Dermis blood vessel endothelial cell (primary cell): Measurements from ENCODE around the gene PLA2G5. TPM values are rescaled to one million over a fixed set of nuclear protein-coding genes. Genes with fewer than 3 reads are reported as not detected.
"Not testable (repeated sequence)": the region's sequence is repeated elsewhere in the genome, so short reads cannot be mapped to it uniquely, and the experiment has no call there.

Experiments used
- DNase-seq: peaks from one replicate; pipeline ENCODE4 v3.0.0; 2010
- total RNA-seq: library from RNA; depleted of rRNA; stranded (reverse); fragments of >200 nt; gene quantifications from 2 replicates; pipeline ENCODE4 v1.2.3, GENCODE V29; 2014

The PLA2G5 gene
- total RNA-seq = not detected in 2 replicates

DNA sequence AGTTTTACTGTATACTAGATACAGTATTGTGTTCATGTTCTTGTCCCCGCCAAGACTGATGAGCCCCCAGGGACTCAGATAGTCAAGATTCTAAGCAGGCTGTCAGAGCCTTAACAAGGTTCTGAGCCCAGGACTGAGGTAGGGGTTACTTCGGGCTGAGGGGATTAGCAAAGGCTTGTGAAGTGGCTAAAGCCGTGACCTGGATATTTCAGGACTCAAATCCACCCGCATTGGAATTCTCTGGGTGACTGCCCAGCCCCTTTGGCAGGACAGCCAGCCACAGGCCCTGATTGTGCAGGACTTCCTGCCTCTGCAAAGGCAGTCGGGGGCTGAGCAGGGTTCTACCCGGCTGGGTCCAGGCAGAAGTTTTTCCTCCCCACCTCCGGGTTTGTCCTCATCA lies at the start of gene PLA2G5:
TSS of gene PLA2G5 (plus strand) at position 321 of the 400 bp plus-strand sequence. CDS start 14,637 bp downstream, outside the sequence.
- DNase-seq = no peak

DNA sequence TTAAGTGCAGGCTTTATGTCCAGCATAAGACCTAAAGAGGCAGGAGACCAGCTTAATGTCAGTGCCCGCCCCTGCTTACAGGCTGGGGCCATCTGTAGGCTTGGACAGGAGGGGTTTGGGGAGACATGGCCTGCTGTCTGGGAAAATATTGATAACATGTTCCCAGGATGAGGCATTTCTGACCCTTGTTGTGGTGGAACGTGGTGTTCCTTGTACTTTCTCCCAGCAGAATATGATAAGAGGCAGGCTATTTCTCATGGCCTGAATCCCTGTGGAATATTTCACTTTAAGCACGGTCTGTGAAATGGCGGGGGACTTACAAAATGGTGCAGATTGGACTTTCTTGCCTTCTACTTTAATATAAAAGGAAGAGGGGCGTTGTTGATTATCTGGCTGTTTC lies 41.9 kb upstream of the PLA2G5 start:
- DNase-seq = no peak

GRCh38 chr1:20028726-20029125 lies 41.3 kb upstream of the PLA2G5 start:
- no peak for DNase-seq

- DNase-seq = no peak
These were observed 40.6 kb upstream of the PLA2G5 start for GRCh38 chr1:20029178-20029912.

DNA sequence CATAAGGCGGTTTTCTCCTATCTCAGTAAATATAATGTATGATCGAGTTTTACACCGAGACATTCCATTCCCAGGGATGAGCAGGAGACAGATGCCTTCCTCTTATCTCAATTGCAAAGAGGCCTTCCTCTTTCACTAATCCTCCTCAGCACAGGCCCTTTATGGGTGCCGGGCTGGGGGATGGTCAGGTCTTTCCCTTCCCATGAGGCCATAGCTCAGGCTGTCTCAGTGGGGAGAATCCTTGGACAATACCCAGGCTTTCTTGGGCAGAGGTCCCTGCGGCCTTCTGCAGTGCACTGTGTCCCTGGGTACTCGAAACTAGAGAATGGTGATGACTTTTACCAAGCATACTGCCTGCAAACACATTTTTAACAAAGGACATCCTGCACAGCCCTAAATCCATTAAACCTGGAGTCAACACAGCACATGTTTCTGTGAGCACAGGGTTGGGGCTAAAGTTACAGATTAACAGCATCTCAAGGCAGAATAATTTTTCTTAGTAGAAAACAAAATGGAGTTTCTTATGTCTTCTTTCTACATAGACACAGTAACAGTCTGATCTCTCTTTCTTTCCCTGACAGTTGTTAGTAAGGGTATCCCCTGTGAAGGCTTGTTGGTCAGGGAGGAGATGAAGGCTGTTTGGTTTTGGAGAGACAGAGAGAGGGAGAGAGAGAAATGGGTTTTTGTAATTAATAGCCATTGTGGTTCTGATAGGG lies 39.4 kb upstream of the PLA2G5 start:
- not testable (repeated sequence) for DNase-seq

GRCh38 chr1:20031161-20031560 lies 38.8 kb upstream of the PLA2G5 start:
- no peak for DNase-seq

- DNase-seq = no peak
These were observed 38.2 kb upstream of the PLA2G5 start for GRCh38 chr1:20031836-20032235.

DNA sequence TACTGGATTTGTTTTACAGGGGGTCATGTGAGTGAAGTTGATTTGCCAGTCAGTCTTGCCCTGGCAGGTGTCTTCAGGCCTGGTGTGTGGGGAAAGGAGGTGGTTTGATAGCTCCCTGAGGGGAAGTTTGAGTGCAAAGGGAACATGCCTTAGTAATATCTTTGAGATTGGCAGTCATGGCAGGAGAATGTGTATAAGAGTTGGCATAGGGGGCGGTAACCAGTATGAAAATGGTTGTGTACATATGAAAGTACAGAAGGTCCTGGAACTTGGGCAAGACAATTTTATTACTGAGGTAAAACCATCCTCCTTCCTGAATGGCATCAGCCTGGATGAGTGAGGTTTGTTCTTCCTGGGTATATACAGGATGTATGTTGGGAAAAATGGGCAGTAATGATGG lies 37.6 kb upstream of the PLA2G5 start:
- DNase-seq = no peak

DNA sequence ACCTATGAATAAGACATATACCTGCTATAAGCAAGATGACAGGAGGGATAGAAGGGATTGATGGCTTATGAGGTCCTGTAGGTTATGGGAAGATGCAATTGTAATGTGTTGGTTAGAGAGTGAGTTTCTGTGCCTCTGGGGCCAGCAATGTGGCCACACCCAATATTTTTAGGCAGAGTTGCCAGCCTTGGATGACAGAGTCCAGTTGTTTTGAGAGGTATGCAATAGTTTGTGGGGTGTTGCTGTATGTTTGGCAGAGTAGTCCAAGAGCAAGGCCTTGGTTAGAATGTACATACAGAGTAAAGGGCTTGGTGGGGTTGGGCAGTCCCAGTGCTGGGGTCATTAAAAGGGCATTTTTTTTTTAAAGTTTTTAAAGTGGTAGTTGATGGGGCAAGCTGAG lies 36.6 kb upstream of the PLA2G5 start:
- DNase-seq = no peak

DNA sequence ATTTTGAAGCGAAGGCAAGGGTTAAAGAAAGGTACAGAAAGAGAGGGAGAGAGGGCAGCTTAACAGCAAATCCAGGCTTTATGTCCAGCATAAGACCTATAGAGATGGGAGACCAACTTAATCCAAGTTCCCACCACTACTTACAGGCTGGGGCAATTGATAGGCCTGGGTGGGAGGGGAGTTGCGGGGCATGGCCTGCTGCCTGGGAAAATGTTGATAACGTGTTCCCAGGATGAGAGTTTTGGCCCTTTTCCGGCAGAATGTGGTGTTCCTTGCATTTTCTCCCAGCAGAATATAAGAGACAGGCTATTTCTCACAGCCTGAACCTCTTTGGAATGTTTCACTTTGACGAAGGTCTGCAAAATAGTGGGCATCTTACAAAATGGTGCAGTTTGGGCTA lies 34.9 kb upstream of the PLA2G5 start:
- no peak for DNase-seq

DNA sequence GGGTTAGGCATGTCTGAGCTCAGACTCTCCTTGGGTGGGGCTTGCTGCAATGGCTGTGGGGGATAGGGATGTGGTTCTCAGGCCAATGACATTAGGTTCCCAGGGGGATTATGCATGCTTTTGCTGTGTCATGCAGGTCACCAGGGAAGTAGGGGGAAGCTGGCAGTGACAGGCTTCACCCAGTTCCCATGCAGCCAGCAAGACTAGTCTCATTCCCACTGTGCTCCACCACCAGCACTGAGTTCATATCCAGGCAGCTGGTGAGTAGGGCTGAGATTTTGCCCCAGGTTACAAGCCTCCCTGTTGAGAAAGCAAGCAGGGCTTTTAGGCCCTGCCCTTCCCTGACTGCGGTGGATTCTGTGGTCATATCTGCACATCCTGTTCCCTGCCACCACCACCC lies 32.1 kb upstream of the PLA2G5 start:
- DNase-seq = no peak

- no peak for DNase-seq
These were observed 22.9 kb upstream of the PLA2G5 start for GRCh38 chr1:20047096-20047495.

- no peak for DNase-seq
These were observed 21.4 kb upstream of the PLA2G5 start for GRCh38 chr1:20048563-20048962.

- DNase-seq = not testable (repeated sequence)
These were observed 20.8 kb upstream of the PLA2G5 start for GRCh38 chr1:20049056-20049798.

- no peak for DNase-seq
These were observed 18.7 kb upstream of the PLA2G5 start for GRCh38 chr1:20051218-20051829.

GRCh38 chr1:20052386-20052785 lies 17.6 kb upstream of the PLA2G5 start:
- no peak for DNase-seq

DNA sequence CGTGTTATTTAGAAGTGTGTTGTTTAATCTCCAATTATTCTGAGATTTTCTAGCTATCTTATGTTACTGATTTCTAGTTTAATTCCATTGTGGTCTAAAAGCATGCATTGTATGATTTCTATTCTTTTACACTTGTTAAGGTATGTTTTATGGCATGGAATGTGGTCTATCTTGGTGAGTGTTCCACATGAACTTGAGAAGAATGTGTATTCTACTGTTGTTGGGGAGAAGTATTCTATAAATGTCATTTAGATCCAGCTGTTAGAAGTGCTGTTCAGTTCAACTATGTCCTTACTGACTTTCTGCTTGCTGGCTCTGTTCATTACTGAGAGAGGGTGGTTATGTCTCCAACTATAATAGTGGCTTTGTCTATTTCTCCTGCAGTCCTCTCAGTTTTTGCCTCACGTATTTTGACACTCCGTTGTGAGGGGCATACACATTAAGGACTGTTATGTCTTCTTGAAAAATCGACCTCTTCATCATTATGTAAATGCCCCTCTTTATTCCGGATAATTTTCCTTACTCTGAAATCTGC lies 12.0 kb upstream of the PLA2G5 start:
- no peak for DNase-seq

- peak; percentile 16 for DNase-seq
These were observed 11.5 kb upstream of the PLA2G5 start for GRCh38 chr1:20058531-20058930.

- DNase-seq = no peak
These were observed 10.1 kb upstream of the PLA2G5 start for GRCh38 chr1:20059847-20060246.

GRCh38 chr1:20060791-20061190 lies 9.2 kb upstream of the PLA2G5 start:
- not testable (repeated sequence) for DNase-seq

- DNase-seq = peak; percentile 12
These were observed 8.1 kb upstream of the PLA2G5 start for GRCh38 chr1:20061866-20062265.

GRCh38 chr1:20063861-20064292 lies 6.1 kb upstream of the PLA2G5 start:
- peak; percentile 34 for DNase-seq

DNA sequence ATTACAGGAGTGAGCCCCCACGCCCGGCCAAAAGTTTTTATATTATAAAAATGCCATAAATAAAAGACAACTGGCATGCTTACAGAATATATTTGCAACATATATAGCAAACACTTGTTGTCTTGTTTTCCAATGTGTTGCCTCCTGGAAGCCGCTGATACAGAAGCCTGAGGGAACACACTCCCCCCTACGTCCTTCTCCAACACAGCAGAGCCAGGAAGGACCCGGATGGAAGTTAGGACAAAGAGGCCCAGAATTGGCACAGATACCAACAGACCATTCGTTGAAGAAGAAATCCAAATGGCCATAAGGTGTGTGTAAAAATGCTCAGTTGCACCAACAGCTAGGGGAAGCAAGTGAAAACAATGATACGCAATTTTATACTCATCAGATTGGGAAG lies 1.3 kb upstream of the PLA2G5 start:
- no peak for DNase-seq
